GM18508 (cell line): ENCODE measurements around the gene LNPK.
"Not testable (repeated sequence)": the region's sequence is repeated elsewhere in the genome, so short reads cannot be mapped to it uniquely, and the experiment has no call there.

Source experiments
- ATAC-seq: cut with Tn5 transposase; IDR thresholded peaks from one replicate; pipeline ENCODE4 v1.9.1; 2021; ENCODE audit warnings: moderate number of reproducible peaks; ENCODE audit not compliant: insufficient read depth, unreplicated experiment

LNPK gene

DNA sequence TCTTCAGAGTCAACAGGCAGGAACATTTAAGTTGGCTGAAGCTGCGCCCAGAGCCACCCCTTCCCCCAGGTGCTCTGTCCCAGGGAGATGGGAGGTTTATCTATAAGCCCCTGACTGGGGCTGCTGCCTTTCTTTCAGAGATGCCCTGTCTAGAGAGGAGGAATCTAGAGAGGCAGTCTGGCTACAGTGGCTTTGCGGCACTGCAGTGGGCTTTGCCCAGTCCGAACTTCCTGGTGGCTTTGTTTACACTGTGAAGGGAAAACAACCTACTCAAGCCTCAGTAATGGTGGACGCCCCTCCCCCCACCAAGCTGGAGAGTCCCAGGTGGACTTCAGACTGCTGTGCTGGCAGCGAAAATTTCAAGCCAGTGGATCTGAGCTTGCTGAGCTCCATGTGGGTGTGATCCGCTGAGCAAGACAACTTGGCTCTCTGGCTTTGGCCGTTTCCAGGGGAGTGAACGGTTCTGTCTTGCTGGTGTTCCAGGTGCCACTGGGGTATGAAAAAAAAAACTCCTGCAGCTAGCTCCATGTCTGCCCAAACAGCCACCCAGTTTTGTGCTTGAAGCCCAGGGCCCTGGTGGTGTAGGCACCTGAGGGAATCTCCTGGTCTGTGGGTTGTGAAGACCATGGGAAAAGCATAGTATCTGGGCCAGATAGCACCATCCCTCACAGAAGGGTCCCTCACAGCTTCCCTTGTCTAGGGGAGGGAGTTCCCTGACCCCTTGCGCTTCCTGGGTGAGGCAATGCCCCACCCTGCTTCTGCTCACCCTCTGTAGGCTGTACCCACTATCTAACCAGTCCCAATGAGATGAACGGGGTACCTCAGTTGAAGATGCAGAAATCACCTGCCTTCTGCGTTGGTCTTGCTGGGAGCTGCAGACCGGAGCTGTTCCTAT lies 88.0 kb downstream of the LNPK start:
- not testable (repeated sequence) for ATAC-seq

DNA sequence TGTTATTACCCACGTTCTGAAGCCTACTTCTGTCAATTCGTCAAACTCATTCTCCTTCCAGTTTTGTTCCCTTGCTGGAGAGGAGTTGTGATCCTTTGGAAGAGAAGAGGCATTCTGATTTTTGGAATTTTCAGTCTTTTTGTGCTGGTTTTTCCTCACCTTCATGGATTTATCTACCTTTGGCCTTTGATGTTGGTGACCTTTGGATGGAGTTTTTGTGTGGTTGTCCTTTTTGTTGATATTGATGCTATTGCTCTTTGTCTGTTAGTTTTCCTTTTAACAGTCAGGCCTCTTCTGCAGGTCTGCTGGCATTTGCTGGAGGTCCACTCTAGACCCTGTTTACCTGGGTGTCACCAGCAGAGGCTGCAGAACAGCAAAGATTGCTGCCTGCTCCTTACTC lies 88.8 kb downstream of the LNPK start:
- ATAC-seq: not testable (repeated sequence)

- ATAC-seq: no peak
Measured at GRCh38 chr2:175904035-175904434, 98.0 kb downstream of the LNPK start.

DNA sequence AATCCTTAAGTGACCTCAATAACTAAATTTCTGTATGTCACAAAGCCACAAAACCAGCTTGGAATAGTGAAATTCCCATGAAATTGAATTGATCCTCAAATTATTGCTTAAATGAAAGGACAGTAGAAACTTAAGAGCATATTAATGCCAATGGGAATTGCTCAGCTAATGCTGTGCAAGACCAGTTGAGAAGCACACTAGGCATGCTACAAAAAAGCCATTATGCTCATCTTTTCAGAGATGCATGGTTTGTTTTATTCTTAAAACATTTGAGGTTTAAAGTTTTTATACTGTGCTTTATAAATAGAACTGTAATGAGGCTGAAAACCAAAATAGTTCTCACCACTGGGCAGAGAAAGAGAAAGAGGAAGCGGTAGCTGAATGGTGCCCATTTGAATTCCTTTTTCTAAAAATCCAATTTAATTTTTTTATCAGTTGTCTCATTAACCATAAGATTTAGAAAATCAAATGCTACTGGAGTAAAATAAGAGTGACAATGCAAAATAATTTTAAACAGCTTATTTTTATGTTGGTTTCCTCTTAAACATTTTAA lies 98.6 kb downstream of the LNPK start:
- ATAC-seq: no peak

DNA sequence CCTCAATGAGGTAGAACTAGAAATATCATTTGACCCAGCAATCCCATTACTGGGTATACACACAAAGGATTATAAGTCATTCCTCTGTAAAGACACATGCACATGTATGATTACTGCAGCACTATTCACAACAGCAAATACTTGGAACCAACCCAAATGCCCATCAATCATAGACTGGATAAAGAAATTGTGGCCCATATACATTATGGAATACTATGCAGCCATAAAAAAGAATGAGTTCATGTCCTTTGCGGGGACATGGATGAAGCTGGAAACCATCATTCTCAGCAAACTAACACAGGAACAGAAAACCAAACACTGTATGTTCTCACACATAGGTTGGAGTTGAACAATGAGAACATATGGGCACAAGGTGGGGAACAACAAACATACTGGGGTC lies 106.1 kb downstream of the LNPK start:
- ATAC-seq: not testable (repeated sequence)

- ATAC-seq: no peak
Measured at GRCh38 chr2:175892046-175892445, 110.0 kb downstream of the LNPK start.

DNA sequence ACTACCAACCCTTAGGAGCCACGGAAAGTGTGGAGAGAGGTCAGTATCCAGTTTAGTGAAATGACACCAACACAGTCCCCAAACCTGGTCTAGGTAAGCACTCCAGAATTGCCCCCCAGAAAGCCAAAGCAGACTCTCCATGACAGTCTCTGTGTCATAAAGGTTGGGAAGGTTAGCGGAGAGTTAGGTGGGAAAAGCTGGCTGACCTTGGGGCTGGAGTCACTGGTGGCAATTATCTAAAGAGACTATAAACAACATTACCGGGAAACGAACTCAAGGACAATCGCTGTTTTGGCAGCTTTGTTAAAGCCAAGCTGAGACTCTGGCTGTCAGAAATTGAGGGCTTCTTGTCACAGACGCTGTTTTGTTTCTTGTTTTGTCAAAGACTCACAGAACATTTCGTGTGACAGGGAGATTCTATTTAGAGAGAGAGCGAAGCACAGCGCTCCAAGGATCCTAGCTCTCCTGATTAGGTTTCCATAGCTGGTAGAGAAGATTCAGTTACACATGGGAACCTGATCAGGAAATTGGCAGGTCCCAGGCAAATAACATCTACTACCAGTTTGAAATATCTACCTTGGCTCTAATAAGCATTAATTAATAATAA lies 111.3 kb downstream of the LNPK start:
- no peak for ATAC-seq

GRCh38 chr2:175889701-175890302 lies 112.3 kb downstream of the LNPK start:
- no peak for ATAC-seq

- ATAC-seq: no peak
Measured at GRCh38 chr2:175887776-175888175, 114.3 kb downstream of the LNPK start.

DNA sequence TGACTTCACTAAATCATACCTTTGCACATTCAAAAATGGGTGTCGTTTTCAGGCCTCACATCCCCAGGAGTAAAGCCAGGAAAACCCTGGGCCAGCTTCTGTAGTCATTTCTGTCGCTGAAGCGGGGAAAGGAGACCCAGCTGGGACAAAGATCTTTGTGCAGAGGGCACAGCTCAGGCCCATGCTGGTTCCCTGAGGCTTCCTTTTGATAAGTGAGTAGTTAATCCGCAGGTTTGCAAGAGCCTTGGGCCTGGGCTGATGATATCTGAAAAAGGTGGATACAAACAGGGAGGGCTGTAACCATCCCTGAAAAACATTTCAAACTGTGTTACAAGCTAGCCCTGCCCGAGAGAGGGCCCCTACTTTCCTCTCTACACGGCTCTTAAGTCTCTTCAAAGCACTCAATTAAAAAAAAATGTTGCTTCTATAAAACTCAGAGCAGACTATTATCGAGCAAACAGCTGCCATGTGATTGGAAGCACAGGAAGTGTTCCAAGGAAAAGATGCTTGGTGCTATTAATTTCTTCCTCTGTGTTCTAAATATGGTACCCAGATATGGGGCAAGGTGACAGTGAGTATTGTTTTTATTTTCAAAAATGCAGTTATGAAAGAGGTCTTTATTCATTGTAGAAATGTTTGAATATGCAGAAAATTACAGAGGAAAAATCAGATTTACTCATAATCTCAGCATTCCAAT lies 117.2 kb downstream of the LNPK start:
- no peak for ATAC-seq

GRCh38 chr2:175883586-175884194 lies 118.4 kb downstream of the LNPK start:
- ATAC-seq: no peak

- ATAC-seq: no peak
Measured at GRCh38 chr2:175879679-175880078, 122.4 kb downstream of the LNPK start.

DNA sequence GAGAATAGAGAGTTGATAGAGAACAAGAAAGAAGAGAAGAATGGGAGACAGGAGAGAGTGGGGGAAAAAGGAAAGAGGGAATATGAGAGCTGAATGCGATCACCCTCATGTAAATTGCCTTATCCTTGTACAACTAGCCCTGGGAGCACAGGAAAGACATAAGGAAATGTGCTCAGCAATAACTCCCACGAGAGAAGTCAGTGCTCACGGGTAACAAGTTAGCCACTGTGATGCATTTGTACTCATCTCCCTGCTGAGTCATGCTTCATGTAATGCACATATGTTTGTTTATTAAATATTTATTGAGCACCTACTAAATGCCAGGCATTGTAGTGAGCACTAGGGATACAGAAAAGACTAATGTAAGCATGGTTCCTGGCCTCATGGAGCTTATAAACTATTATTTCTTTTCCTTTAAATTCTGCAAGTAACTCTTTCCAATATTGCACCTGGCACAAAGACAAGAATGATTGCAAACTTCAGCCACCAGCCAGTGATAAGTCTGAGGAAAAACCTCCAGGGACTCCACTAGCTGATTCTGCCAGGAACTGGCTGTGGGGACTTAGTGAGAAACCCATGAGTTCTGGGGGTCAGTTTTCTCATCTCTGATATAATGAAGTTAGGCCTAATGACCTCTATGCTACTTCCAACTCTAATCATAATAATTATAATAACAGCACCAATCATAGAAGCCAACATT lies 124.1 kb downstream of the LNPK start:
- ATAC-seq: no peak

- ATAC-seq: no peak
Measured at GRCh38 chr2:175874291-175874690, 127.8 kb downstream of the LNPK start.
